Endodermal cell (in vitro differentiated cells): ENCODE results near the gene SPATA24. TPM values are rescaled to one million over a fixed set of nuclear protein-coding genes. Genes with fewer than 3 reads are reported as not detected.

ENCODE experiments used
- DNase-seq: peaks from one replicate; pipeline ENCODE4 v3.0.0-alpha.2; 2017
- H3K27ac ChIP-seq: 2 replicates; pipeline ENCODE4 v1.5.1; 2013; ENCODE audit warnings: mild to moderate bottlenecking, low read depth, low read length, moderate library complexity
- H3K27me3 ChIP-seq: 2 replicates; pipeline ENCODE4 v1.6.1; 2013; ENCODE audit warnings: mild to moderate bottlenecking, low read length, moderate library complexity; ENCODE audit not compliant: insufficient read depth, control insufficient read depth, poor library complexity, severe bottlenecking
- H3K36me3 ChIP-seq: 2 replicates; pipeline ENCODE4 v1.7.0; 2013; ENCODE audit warnings: mild to moderate bottlenecking, low read length, moderate library complexity; ENCODE audit not compliant: control insufficient read depth, insufficient read depth
- H3K4me1 ChIP-seq: one replicate; pipeline ENCODE4 v1.7.0; 2013; ENCODE audit warnings: low read length; ENCODE audit not compliant: control insufficient read depth, insufficient read depth
- H3K4me3 ChIP-seq: 2 replicates; pipeline ENCODE4 v1.5.1; 2013; ENCODE audit warnings: mild to moderate bottlenecking, low read length, moderate library complexity
- H3K9ac ChIP-seq: 2 replicates; pipeline ENCODE4 v1.6.1; 2013; ENCODE audit warnings: mild to moderate bottlenecking, low read length, moderate library complexity; ENCODE audit not compliant: poor library complexity, severe bottlenecking; ENCODE audit errors: extremely low read depth
- H3K9me3 ChIP-seq: 2 replicates; pipeline ENCODE4 v1.6.1; 2013; ENCODE audit warnings: mild to moderate bottlenecking, low read length, moderate library complexity; ENCODE audit not compliant: control insufficient read depth
- H3K27ac Mint-ChIP-seq: 2 replicates; pipeline ENCODE4 v1.8.0; 2020; ENCODE audit warnings: mixed read lengths
- H3K27me3 Mint-ChIP-seq: 2 replicates; pipeline ENCODE4 v1.8.0; 2021; ENCODE audit warnings: mild to moderate bottlenecking, mixed read lengths; ENCODE audit not compliant: insufficient read depth
- H3K36me3 Mint-ChIP-seq: 2 replicates; pipeline ENCODE4 v1.8.0; 2020; ENCODE audit warnings: low read depth, mixed read lengths
- H3K4me1 Mint-ChIP-seq: 2 replicates; pipeline ENCODE4 v1.8.0; 2020; ENCODE audit warnings: mixed read lengths
- H3K4me3 Mint-ChIP-seq: 2 replicates; pipeline ENCODE4 v1.8.0; 2020; ENCODE audit warnings: mild to moderate bottlenecking, moderate library complexity, mixed read lengths
- H3K9me3 Mint-ChIP-seq: 2 replicates; pipeline ENCODE4 v1.8.0; 2020; ENCODE audit warnings: mild to moderate bottlenecking, mixed read lengths
- WGBS, 2 experiments: methylation state at CpG; one replicate each; pipeline versions ENCODE4 v1.1.5 to v1.1.7; 2013; ENCODE audit warnings: missing lambda C conversion rate in 2 of 2, mixed read lengths in 1 of 2; ENCODE audit not compliant: insufficient coverage in 1 of 2, insufficient read length in 1 of 2; 5-methylcytosine and 5-hydroxymethylcytosine counted together
- total RNA-seq, 2 donors: library from RNA; stranded (reverse); fragmentation: NEBNext Ultra II Directional in 1 of 2; extraction: Animal tissue kit (Norgen Biotek cat#: 25700) in 1 of 2; gene quantifications; 2 replicates in 1 of 2; 3 replicates in 1 of 2; pipeline ENCODE4 v1.2.1, GENCODE V29; 2021
- TF ChIP-seq, protein P1 (sequence below): fragments of 200-600 bp; sonication (generic); conservative IDR thresholded peaks from 2 replicates; pipeline ENCODE4 v1.5.0; 2021; ENCODE audit warnings: antibody characterized with exemption, mild to moderate bottlenecking

The SPATA24 gene
- total RNA-seq, 2 donors from 2014 or later: 9.8 to 10.6 TPM

DNA sequence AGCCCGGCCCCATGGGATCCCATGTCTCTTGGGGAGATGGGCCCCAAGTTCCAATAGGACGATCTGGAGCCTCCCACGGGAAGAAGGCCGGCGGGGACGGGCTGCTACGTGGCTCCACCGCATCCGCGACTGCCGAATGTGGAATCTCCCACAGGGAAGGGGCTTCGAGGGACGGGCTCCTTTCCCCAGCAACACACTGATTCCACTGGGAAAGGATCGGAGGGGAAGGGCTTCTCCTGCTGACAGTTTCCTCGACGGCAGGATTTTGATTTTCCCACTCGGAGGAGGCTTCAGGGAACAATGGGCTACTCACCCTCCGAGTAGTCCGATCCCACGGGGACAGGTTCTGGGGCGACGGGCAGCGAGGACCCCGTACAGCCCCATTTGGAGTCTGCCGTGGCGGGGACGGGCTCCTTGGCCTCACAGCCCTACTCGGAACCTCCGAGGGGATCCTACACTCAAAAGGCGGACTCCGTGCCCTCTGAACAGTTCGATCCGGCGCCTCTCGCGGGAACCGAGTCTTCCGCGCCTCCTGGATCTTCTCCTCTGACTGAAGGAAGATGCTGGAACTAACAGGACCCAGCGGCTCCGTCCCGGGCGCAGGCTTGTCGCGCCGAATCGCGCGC lies 10.3 kb downstream of the SPATA24 start:
- Mint-ChIP-seq H3K27me3 (peaks cover 21% of the 10 kb centered on the region), H3K36me3 (peaks cover 3% of the 10 kb centered on the region), H3K4me1 (peaks cover 30% of the 10 kb centered on the region), H3K27ac (no peak overlapping the region), H3K4me3 (peak overlapping the region; percentile 68), H3K9me3 (no peaks in the 10 kb centered on the region)
- H3K4me1 ChIP-seq: peaks cover 7% of the 10 kb centered on the region
- TF ChIP-seq, protein P1, sequence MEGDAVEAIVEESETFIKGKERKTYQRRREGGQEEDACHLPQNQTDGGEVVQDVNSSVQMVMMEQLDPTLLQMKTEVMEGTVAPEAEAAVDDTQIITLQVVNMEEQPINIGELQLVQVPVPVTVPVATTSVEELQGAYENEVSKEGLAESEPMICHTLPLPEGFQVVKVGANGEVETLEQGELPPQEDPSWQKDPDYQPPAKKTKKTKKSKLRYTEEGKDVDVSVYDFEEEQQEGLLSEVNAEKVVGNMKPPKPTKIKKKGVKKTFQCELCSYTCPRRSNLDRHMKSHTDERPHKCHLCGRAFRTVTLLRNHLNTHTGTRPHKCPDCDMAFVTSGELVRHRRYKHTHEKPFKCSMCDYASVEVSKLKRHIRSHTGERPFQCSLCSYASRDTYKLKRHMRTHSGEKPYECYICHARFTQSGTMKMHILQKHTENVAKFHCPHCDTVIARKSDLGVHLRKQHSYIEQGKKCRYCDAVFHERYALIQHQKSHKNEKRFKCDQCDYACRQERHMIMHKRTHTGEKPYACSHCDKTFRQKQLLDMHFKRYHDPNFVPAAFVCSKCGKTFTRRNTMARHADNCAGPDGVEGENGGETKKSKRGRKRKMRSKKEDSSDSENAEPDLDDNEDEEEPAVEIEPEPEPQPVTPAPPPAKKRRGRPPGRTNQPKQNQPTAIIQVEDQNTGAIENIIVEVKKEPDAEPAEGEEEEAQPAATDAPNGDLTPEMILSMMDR: no peak
- H3K4me3 ChIP-seq: peak overlapping the region; percentile 75
- H3K9ac ChIP-seq: peak overlapping the region; percentile 25
- H3K36me3 ChIP-seq: no peaks in the 10 kb centered on the region
- no peak overlapping the region for H3K27ac ChIP-seq
- H3K27me3 ChIP-seq: peaks cover 23% of the 10 kb centered on the region
- WGBS, 2 experiments: 16 to 17% methylated on average over 28 to 49 of the region's 49 CpGs
- no peak for DNase-seq
- H3K9me3 ChIP-seq: no peaks in the 10 kb centered on the region

DNA sequence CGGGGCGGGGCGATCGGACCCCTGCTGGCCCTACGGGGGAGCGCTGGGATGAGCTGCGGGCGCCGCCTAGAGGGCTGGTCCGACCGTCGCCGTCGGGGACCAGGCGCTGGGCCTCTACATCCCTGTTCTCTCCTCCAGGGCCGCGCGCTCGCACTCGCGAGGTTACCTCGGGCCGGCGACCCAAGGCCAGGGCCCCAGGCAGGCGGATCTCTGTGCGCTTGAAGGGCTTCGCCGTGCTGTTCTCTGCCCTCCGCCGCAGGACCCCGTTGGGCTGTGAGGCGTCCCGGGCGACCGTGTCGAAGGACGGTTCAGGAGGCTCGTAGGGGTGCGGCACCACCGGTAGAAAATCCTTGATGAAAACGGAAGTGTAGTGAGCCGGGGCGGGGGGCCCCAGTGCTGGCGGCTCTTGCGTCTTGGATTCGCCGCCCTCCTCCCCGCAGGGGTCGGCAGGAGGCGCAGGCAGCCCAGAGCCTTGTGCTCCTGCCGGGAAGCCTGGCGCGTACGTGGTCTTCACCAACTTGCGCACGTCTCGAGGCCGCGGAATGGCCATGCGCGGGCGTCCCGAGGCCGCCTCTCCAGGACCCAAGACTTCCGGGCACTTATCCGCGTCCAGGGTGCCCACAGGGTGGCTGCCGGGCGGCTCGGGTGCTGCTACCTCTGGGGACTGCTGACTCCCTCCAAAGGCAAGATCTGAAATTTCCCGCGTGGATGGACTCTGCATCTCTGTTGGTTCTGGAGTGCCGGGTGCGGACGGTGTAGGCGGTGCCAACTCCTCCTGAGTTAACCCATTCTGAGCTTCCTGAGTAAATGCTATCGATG lies 11.0 kb downstream of the SPATA24 start:
- peaks cover 23% of the 10 kb centered on the region for H3K27me3 ChIP-seq
- Mint-ChIP-seq H3K9me3 (no peaks in the 10 kb centered on the region), H3K4me3 (peak overlapping the region; percentile 68), H3K27ac (peak overlapping the region; percentile 78), H3K4me1 (peaks cover 34% of the 10 kb centered on the region), H3K27me3 (peaks cover 21% of the 10 kb centered on the region), H3K36me3 (peaks cover 3% of the 10 kb centered on the region)
- peak; percentile 96 for DNase-seq
- H3K4me1 ChIP-seq: peaks cover 7% of the 10 kb centered on the region
- H3K4me3 ChIP-seq: peak overlapping the region; percentile 75
- no peak overlapping the region for H3K27ac ChIP-seq
- H3K9me3 ChIP-seq: no peaks in the 10 kb centered on the region
- 6 to 7% methylated on average over 56 to 77 of the region's 77 CpGs for WGBS, 2 experiments
- H3K36me3 ChIP-seq: no peaks in the 10 kb centered on the region
- TF ChIP-seq, protein P1: peak; percentile 86
- H3K9ac ChIP-seq: peak overlapping the region; percentile 25

- H3K36me3 ChIP-seq: no peaks in the 10 kb centered on the region
- H3K27ac ChIP-seq: no peak overlapping the region
- no peak for DNase-seq
- Mint-ChIP-seq H3K9me3 (no peaks in the 10 kb centered on the region), H3K36me3 (peaks cover 3% of the 10 kb centered on the region), H3K27ac (no peak overlapping the region), H3K4me3 (peak overlapping the region; percentile 68), H3K4me1 (peaks cover 32% of the 10 kb centered on the region), H3K27me3 (peaks cover 21% of the 10 kb centered on the region)
- H3K9ac ChIP-seq: no peak overlapping the region
- peak overlapping the region; percentile 75 for H3K4me3 ChIP-seq
- peaks cover 23% of the 10 kb centered on the region for H3K27me3 ChIP-seq
- TF ChIP-seq, protein P1: no peak
- no peaks in the 10 kb centered on the region for H3K9me3 ChIP-seq
- WGBS, 2 experiments: 28 to 46% methylated on average over 15 to 36 of the region's 36 CpGs
- peaks cover 7% of the 10 kb centered on the region for H3K4me1 ChIP-seq
Measured at GRCh38 chr5:139392324-139392677, 11.6 kb downstream of the SPATA24 start.
